ENCODE measurements around the gene EFCAB5. TPM values are rescaled to one million over a fixed set of nuclear protein-coding genes. Genes with fewer than 3 reads are reported as not detected.
"Not testable (repeated sequence)": the region's sequence is repeated elsewhere in the genome, so short reads cannot be mapped to it uniquely, and the experiment has no call there.

The EFCAB5 gene
- total and polyA plus RNA-seq, 2 donors from 2014 or later, result 1.4 TPM; not detected in 1

GRCh38 chr17:30027676-30028075 lies 86.2 kb downstream of the EFCAB5 start:
- DNase-seq (no peak), FAIRE-seq (no peak)
- Histone ChIP-seq H3K27me3 (ENCODE audit: control insufficient read depth, insufficient read depth, low read length) (no peaks in the 10 kb centered on the region), H3K27ac (ENCODE audit: low read depth in 2 of 2, low read length in 2 of 2) (no peak overlapping the region), H3K9me3 (ENCODE audit: control insufficient read depth in 2 of 3, insufficient read depth in 1 of 3, low read length in 3 of 3) (no peaks in the 10 kb centered on the region), H3K4me1 (ENCODE audit: control insufficient read depth in 2 of 3, insufficient read depth in 2 of 3, low read depth in 1 of 3, low read length in 3 of 3) (no peaks in the 10 kb centered on the region), H3K36me3 (ENCODE audit: control insufficient read depth in 2 of 3, insufficient read depth in 3 of 3, low read length in 3 of 3) (no peaks in the 10 kb centered on the region), H3K9ac (ENCODE audit: low read length in 3 of 3) (no peak overlapping the region), H3K4me3 (ENCODE audit: low read length in 3 of 3) (no peak overlapping the region)
- intact Hi-C loops (cut with DNase I), result no loop called here
- TF ChIP-seq, protein P1, sequence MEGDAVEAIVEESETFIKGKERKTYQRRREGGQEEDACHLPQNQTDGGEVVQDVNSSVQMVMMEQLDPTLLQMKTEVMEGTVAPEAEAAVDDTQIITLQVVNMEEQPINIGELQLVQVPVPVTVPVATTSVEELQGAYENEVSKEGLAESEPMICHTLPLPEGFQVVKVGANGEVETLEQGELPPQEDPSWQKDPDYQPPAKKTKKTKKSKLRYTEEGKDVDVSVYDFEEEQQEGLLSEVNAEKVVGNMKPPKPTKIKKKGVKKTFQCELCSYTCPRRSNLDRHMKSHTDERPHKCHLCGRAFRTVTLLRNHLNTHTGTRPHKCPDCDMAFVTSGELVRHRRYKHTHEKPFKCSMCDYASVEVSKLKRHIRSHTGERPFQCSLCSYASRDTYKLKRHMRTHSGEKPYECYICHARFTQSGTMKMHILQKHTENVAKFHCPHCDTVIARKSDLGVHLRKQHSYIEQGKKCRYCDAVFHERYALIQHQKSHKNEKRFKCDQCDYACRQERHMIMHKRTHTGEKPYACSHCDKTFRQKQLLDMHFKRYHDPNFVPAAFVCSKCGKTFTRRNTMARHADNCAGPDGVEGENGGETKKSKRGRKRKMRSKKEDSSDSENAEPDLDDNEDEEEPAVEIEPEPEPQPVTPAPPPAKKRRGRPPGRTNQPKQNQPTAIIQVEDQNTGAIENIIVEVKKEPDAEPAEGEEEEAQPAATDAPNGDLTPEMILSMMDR (IDR thresholded peaks at IDR 0.05; ENCODE audit: borderline replicate concordance, extremely low read depth, insufficient read depth), result no peak

GRCh38 chr17:30031214-30031869 lies 89.9 kb downstream of the EFCAB5 start:
- DNase-seq (peak in 1 of 5 donors; percentile 3), FAIRE-seq (no peak)
- Histone ChIP-seq H3K9ac (ENCODE audit: low read length in 3 of 3) (no peak overlapping the region), H3K9me3 (ENCODE audit: control insufficient read depth in 2 of 3, insufficient read depth in 1 of 3, low read length in 3 of 3) (no peaks in the 10 kb centered on the region), H3K27me3 (ENCODE audit: control insufficient read depth, insufficient read depth, low read length) (no peaks in the 10 kb centered on the region), H3K4me3 (ENCODE audit: low read length in 3 of 3) (no peak overlapping the region), H3K36me3 (ENCODE audit: control insufficient read depth in 2 of 3, insufficient read depth in 3 of 3, low read length in 3 of 3) (no peaks in the 10 kb centered on the region), H3K27ac (ENCODE audit: low read depth in 2 of 2, low read length in 2 of 2) (no peak overlapping the region), H3K4me1 (ENCODE audit: control insufficient read depth in 2 of 3, insufficient read depth in 2 of 3, low read depth in 1 of 3, low read length in 3 of 3) (no peaks in the 10 kb centered on the region)
- TF ChIP-seq, protein P1 (IDR thresholded peaks at IDR 0.05; ENCODE audit: borderline replicate concordance, extremely low read depth, insufficient read depth), result no peak
- intact Hi-C loops (cut with DNase I), result no loop called here

GRCh38 chr17:30035369-30035768 lies 93.9 kb downstream of the EFCAB5 start:
- H3K27me3 ChIP-seq (ENCODE audit: control insufficient read depth, insufficient read depth, low read length), result no peaks in the 10 kb centered on the region
- TF ChIP-seq, protein P1 (IDR thresholded peaks at IDR 0.05; ENCODE audit: borderline replicate concordance, extremely low read depth, insufficient read depth), result no peak
- H3K27ac ChIP-seq (ENCODE audit: low read depth in 2 of 2, low read length in 2 of 2), result no peak overlapping the region
- H3K36me3 ChIP-seq (ENCODE audit: control insufficient read depth in 2 of 3, insufficient read depth in 3 of 3, low read length in 3 of 3), result no peaks in the 10 kb centered on the region
- FAIRE-seq (no peak), DNase-seq (no peak)
- no peaks in the 10 kb centered on the region for H3K9me3 ChIP-seq (ENCODE audit: control insufficient read depth in 2 of 3, insufficient read depth in 1 of 3, low read length in 3 of 3)
- H3K4me3 ChIP-seq (ENCODE audit: low read length in 3 of 3), result no peak overlapping the region
- H3K4me1 ChIP-seq (ENCODE audit: control insufficient read depth in 2 of 3, insufficient read depth in 2 of 3, low read depth in 1 of 3, low read length in 3 of 3), result no peaks in the 10 kb centered on the region
- intact Hi-C loops (cut with DNase I), result no loop called here
- no peak overlapping the region for H3K9ac ChIP-seq (ENCODE audit: low read length in 3 of 3)

- H3K9me3 ChIP-seq (ENCODE audit: control insufficient read depth in 2 of 3, insufficient read depth in 1 of 3, low read length in 3 of 3); H3K4me3 ChIP-seq (ENCODE audit: low read length in 3 of 3); H3K27me3 ChIP-seq (ENCODE audit: control insufficient read depth, insufficient read depth, low read length); H3K27ac ChIP-seq (ENCODE audit: low read depth in 2 of 2, low read length in 2 of 2); H3K4me1 ChIP-seq (ENCODE audit: control insufficient read depth in 2 of 3, insufficient read depth in 2 of 3, low read depth in 1 of 3, low read length in 3 of 3); H3K9ac ChIP-seq (ENCODE audit: low read length in 3 of 3); FAIRE-seq; intact Hi-C loops (cut with DNase I); DNase-seq; H3K36me3 ChIP-seq (ENCODE audit: control insufficient read depth in 2 of 3, insufficient read depth in 3 of 3, low read length in 3 of 3): not testable (repeated sequence)
These were observed 99.5 kb downstream of the EFCAB5 start for GRCh38 chr17:30040719-30041518.
